HS-27A (cell line): ENCODE data around the gene SLC39A11.
A peak's percentile ranks its signal among the peaks of the same experiment; 100 is the strongest.
"Not testable (repeated sequence)": the region's sequence is repeated elsewhere in the genome, so short reads cannot be mapped to it uniquely, and the experiment has no call there.

Source experiments
- DNase-seq: peaks from one replicate; pipeline ENCODE4 v3.0.0-alpha.2; 2012; ENCODE audit warnings: low read depth, missing footprints

Gene SLC39A11, protein sequence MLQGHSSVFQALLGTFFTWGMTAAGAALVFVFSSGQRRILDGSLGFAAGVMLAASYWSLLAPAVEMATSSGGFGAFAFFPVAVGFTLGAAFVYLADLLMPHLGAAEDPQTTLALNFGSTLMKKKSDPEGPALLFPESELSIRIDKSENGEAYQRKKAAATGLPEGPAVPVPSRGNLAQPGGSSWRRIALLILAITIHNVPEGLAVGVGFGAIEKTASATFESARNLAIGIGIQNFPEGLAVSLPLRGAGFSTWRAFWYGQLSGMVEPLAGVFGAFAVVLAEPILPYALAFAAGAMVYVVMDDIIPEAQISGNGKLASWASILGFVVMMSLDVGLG

DNA sequence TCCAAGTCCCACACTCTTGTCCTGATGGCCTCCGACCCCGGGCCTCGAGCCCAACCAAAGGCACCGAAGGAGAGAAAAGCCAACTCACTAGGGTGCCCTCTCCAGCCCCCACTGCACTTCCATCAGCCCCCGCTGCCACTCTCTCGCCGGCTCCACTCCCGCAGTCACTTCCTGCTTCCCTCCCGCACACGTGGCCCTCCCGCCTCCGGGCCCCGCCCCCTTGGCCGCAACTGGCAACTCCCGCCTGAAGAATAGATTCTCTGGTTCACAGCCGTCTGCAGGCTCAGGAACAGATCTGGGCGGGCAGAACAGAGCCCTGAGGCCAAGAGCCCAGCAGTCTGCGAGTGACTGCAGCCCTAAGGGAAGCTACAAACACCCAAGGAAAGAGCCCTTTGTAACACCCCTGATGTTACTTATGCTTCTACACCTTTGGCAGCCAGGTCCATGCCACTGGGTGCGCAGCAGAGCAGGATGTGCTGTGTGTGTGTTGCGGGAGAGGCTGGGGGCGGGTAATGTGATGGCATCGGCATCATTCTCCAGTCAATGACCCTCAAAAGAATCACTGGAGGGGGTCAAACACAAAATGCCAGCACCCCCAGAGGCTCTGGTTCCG is at the start of gene SLC39A11:
Gene SLC39A11 (minus strand): TSS at position 166 of the 613 bp plus-strand sequence. CDS start 3,924 bp downstream, outside the sequence.
- peak; percentile 39 for DNase-seq

DNA sequence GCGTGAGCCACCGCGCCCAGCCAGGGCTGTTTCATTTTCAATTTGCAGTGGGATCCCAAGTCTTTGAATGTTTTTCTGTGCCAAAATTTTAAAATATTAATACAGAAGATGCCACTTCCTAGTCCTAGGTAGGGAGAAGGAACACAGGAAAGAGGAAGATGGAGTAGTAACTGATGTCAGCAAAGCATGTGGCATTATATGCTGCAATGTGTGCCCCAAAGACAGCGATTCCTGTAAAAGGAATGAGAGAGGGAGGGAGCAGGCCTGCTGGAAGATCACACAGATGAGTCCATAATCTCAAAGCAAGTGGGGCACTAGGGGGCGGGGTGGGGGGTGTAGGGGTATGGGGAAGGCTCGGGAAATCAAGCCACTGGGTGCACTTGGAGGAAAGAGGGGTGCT is 48.9 kb upstream of the SLC39A11 start:
- no peak for DNase-seq

DNA sequence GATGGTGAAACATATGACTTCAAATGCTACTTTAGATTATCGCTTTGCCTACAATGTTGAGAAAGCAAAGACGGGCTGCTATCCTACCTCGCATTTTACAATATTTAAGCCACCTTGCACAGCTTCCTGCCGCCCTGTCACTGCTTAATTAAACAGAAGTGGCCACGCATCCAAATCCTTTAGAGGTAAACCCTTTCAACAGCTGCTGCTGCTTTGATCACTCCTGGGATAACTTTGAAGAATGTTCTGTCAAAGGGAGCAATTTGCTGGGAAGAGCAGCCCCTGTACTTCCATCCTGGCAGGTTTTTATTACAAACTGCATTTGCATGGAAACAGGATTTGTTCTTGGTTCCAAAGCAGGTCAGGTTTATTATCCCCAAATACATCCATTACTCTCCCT is 48.1 kb upstream of the SLC39A11 start:
- no peak for DNase-seq

DNA sequence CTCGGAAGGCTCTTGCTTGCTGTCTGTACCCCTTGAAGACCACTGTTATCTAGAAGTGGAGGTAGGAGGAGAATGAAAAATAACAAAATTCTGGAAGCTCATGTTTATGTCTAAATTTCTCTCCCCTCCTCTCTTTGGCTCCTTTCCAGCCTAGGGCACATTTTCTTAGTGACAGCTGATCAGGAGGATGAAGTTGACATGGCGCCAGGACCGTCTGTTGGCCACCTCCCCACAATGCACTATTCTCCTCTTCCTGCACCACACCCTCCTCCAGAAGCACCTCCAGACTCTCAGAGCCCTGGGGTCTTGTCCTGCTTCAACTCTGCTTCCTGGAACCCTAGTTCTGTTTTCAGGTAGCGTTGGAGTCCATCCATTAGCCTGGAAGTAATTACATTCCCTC is 46.8 kb upstream of the SLC39A11 start:
- DNase-seq: no peak

GRCh38 chr17:73138541-73139138 is 46.2 kb upstream of the SLC39A11 start:
- DNase-seq: no peak

GRCh38 chr17:73137376-73137775 is 44.9 kb upstream of the SLC39A11 start:
- no peak for DNase-seq

- DNase-seq: no peak
Observed at GRCh38 chr17:73135766-73136165, 43.3 kb upstream of the SLC39A11 start.

DNA sequence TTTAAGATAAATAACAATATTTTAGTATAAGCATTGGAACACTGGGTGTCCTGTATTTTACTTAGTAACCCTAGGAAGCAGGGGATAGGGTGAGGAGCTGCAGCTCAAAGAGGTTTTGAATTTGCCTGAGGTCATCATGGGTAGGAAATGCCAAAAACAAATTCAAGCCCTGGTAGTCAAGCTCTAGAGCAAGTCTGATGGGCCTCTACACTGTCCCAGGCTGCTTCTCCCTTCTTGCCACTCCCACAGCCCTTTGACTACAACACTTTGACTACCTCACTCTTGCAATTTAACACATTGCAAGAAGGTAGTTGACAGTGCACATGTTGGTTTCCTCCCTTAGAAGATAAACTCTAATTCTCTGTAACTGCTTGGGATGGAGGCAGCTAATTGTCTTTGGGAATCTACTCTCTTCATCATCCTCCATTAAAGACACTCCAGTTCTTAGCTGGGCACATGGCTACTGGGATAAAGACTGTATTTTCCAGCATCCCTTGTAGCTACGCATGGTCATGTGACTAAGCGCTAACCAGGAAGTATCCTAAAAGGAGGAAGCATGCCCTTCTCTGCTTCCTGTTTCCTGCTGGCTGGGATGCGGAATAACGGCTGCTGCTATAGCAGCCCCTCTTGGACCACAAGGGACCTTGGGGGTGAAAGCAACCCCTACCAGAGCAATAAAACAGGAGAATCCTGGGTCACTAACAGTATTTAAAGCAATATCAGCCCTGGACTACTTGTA is 41.6 kb upstream of the SLC39A11 start:
- DNase-seq: no peak

DNA sequence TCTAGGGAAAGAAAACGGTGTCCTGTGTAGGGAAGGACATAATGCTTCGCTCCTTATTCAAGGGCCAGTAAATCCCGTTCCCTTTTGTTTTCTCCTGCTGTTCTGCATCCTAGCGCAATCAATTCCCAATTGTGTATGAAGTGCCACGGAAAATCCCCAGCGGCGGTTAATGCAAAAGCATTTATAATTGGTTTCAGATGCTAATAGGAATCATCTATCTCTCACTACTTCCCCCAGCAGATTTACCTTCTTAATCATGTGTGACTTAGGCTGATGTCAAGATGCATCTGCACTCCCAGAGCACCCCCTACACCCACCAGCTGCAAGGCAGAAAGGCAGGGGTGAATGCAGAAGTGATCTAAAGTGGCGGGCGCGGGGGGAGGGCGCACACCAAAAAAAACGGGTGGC is 39.6 kb upstream of the SLC39A11 start:
- no peak for DNase-seq

DNA sequence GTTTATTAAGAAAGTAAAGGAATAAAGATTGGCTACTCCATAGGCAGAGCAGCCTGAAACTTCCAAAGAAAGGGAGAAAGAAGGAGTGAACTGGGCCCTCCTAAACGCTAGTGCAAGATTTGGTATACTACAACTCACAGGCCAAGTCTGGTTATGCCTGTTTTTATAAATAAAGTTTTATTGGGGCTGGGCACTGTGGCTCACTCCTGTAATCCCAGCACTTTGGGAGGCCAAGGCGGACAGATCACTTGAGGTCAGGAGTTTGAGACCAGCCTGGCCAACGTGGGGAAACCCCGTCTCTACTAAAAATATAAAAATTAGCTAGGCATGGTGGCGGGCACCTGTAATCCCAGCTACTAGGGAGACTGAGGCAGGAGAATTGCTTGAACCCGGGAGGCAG is 39.0 kb upstream of the SLC39A11 start:
- not testable (repeated sequence) for DNase-seq

DNA sequence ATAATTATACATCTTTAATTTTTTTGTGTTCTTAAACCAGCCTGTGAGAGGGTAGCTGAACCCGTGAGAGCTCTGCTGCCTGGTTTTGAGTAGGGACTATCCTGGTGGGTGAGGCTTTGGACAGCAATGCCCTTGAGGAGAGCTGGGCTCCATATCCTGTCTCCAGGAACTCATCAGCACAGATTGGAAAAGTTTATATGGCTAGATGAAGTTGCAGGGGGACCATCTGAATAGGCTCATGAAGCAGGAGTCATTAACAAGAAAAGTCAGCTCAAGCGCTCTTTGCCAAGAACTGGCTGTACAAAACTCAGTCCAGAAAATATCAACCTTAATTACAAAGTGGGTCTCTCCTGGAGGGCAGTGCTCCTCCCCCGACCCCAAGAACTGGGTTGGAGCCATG is 38.5 kb upstream of the SLC39A11 start:
- DNase-seq: no peak

GRCh38 chr17:73128496-73128895 is 36.0 kb upstream of the SLC39A11 start:
- DNase-seq: no peak

- peak; percentile 2 for DNase-seq
Observed at GRCh38 chr17:73126716-73127473, 34.4 kb upstream of the SLC39A11 start.

DNA sequence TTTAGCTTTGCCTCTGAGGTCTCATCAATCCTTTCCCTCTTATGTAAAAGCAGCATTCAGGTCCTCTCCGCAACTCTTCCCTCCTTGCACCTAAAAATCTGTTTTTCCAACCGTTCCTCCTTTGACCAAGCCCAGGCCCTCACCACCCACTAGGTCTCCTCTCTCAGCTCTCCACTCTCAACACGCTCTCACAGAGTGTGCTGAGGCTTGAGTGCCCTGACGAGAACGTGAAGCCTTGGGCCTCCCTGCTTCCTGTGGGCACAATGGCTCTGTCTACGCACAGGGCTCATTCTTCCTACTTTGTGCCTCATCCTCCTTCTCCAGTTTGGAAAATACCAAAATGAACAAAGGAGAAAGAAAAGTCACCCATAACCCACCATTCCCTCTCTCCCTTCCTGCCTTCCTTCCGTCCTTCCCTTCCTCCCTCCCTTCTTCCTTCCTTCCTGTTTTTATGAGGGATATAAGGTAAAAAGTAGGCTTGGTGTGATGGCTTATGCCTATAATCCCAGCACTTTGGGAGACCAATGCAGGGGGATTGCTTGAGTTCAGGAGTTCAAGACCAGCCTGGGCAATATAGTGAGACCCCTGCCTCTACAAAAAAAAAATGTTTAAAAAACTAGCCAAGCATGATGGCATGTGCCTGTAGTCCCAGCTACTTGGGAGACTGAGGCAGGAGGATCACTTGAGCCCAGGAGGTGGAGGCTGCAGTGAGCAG is 31.3 kb upstream of the SLC39A11 start:
- no peak for DNase-seq

- DNase-seq: no peak
Observed at GRCh38 chr17:73122953-73123605, 30.6 kb upstream of the SLC39A11 start.

DNA sequence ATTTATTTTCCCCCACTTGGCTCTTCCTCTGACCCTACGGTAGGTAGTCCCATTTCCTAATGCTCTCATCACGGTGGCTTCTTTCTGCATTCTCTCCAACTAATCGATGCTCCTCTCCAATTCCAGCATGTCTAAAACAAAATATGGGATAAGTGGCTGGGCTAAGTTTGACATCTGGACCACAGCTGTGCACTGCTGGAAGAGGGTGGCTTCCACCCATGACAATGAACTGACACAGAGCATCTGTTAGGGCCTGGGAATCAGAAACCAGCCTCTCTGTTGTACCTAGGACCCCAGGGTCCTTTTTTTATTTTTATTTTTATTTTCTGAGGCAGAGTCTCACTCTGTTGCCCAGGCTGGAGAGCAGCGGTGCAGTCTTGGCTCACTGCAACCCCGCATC is 29.0 kb upstream of the SLC39A11 start:
- DNase-seq: no peak

GRCh38 chr17:73119631-73120030 is 27.1 kb upstream of the SLC39A11 start:
- no peak for DNase-seq

DNA sequence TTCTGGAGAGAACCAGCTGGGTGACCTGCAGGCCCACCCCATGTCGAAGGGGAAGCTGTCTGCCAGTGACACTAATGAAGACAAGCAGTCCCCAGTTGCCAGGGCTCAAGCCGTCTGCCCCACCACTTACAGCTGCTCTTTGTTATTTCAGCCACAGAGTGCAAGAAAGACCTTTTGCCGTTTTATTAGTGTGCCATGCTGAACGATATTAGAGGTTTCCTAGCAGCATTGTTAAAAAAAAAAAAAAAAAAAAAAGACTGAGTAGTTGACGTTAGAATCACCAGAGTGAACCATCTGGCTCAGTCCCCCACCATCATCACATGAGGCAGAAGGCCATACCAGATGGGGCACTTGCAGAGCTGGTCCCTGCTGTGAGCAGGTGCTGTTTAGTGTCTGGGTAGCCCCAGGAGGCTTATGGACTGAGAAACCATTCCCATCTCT is 26.5 kb upstream of the SLC39A11 start:
- no peak for DNase-seq

DNA sequence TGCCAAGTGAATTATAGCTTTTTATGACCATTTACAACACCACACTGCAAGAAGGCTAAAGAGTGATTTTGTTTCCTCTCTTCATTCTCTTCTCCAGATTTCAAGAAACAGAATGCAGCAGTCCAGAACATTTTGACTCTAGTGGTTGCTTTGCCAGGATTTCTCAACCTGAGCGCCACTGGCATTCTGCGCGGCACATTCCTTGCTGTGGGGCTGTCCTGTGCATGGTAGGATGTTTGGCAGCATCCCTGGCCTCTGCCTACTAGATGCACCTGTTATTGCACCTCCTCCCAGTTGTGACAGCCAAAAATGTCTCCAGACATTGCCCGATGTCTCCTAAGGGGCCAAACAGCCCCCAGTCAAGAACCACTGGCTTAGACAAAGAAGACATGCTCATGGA is 25.7 kb upstream of the SLC39A11 start:
- DNase-seq: no peak

GRCh38 chr17:73112246-73112645 is 19.8 kb upstream of the SLC39A11 start:
- no peak for DNase-seq

DNA sequence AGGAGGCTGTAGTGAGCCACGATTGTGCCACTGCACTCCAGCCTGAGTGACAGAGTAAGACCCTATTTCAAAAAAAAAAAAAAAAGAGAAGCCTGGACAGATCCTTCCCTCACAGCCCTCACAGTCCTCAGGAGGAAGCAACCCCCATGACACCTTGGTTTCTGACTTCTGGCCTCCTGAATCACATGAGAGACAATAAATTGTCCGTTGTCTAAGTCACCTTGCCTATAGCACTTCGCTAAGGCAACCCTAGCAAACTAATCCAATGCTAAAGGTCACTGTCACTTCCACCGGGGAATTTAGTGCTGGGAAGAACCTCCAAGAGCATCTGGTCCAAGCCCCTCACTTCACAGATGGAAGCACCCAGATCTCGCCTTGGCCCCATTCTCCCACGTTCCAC is 18.9 kb upstream of the SLC39A11 start:
- no peak for DNase-seq
